Epidermal melanocyte (primary cell): ENCODE results near the gene MAEA.
A peak's percentile ranks its signal among the peaks of the same experiment; 100 is the strongest.

ENCODE experiments used
- DNase-seq: peaks from one replicate; pipeline ENCODE4 v3.0.0; 2011; ENCODE audit warnings: low spot score; ENCODE audit not compliant: insufficient read length

MAEA gene

GRCh38 chr4:1249731-1250526, 39.8 kb upstream of the MAEA start:
- DNase-seq, result peak; percentile 38

GRCh38 chr4:1250527-1250812, 39.2 kb upstream of the MAEA start:
- DNase-seq, result no peak

DNA sequence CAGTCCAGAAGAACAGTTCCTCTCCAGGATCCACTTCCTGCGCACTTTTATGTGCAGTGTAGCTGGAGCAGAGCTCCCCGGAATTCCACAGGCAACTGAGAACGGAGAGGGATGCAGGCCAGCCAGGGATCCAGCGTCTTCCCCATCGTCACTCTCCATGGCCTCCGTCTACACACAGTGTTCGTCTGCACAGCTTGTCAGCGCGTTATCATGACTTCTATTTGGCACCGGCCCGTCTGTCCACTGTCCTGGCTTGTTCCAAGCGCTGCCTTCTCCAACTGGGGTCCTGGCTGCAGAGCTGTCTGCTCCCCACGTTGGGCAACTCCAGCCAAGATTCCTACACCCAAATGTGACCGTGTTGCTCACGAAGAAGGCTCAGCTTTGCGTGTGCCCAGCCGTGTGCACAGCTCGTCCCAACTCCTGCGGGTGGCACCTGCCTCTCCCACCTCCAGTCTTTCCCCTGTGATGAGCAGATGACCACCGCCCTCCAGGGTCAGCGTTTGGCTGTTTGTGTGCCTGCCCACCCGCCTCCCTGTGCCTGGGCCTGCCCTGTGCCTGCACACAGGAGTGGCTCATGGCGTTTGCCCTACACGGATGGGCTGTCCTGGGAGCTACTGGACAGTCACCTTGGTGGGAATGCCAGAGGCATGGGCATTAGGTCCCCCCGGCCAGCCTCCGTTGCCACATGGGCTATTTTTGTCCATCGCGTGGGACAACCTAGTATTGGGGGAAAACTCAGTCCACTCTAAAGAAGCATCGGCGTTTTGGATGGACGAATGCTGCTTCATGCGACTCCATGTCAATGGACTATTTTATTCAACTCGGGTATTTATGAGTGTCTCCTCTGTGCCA, 38.5 kb upstream of the MAEA start:
- DNase-seq, result no peak

GRCh38 chr4:1251773-1252066, 38.0 kb upstream of the MAEA start:
- DNase-seq, result no peak

- no peak for DNase-seq
Observed at GRCh38 chr4:1252928-1253492, 36.7 kb upstream of the MAEA start.

GRCh38 chr4:1253831-1254230, 35.9 kb upstream of the MAEA start:
- DNase-seq, result no peak

- no peak for DNase-seq
Observed at GRCh38 chr4:1255151-1255550, 34.5 kb upstream of the MAEA start.

GRCh38 chr4:1255699-1256098, 34.0 kb upstream of the MAEA start:
- no peak for DNase-seq

- no peak for DNase-seq
Observed at GRCh38 chr4:1258457-1258856, 31.2 kb upstream of the MAEA start.

DNA sequence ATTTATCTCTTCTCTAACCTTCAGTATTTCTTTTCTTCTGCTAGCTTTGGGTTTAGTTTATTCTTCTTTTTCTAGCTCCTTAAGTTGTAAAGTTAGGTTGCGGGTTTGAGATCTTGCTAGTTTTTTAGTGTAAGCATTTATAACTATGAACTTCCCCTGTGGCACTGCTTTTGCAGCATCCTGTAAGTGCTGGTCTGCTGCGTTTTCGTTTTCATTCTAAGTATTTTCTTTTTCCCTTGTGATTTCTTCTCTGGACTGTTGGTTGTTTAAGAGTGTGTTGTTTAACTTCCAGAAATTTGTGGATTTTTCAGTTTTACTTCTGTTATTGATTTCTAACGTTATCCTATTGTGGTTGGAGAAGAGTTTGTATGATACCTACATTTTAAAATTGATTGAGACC, 29.7 kb upstream of the MAEA start:
- no peak for DNase-seq

DNA sequence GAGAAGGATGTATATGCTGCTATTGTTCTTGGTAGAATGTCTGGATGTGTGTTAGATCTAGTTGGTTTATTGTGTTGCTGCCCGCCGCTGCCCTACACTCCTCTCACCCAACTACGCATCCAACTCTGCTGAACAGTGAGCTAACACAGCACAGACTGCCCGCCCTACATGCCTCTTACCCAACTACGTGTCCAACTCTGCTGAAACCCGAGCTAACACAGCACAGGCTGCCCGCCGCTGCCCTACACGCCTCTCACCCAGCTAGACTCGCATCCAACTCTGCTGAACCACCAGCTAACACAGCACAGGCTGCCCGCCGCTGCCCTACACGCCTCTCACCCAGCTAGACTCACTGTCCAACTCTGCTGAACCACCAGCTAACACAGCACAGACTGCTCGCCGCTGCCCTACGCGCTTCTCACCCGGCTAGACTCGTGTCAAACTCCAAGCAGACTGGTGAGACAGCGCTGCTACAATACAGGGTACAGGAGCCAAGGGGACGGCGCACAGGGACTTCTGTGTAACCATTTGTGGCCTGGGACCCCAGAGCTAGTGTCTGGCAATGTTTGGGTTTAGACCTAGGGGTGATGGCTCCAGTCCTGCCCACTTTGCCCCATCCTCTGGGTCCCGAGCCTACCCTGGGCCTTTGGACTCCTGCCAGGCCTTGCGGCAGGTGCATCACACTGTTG, 29.1 kb upstream of the MAEA start:
- DNase-seq, result no peak

DNA sequence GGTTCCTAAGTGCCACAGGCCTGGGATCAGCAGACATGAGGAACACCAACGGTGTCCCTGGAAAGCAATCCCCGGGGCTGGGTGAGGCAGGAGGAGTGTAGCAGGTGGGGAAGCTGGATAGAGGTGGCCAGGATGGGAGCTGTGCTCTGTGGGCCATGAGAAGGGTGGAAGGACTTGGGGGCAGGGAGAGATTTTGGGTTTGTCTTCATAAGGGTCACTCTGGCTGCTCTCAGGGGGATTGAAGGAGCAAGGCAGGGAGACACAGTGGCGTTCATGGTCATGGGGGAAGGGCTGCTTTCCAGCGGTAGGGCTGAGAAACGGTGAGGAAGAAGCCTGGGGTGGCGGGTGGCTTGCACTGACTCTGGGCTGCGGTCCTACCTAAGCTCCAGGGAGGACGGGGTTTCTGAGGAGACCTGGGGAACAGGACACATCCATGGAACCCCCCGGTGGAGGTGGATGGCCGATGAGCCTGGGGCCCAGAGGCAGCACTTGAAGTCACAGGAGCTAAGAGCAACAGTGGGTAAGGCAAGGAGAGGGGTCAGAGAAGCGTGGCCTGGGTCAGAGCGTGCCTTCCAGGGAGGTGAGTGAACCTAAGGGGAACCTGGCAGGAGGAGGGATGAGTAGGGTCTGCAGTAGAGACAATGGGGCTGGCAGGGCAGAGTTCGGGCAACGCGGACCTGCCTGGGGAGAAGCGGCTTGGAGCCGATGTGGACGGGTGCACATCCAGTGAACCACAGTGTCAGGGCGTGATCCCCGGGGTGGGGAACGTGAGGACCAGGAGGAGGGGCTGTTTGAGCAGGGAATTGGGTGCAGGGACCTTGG, 28.4 kb upstream of the MAEA start:
- DNase-seq, result no peak

- DNase-seq, result no peak
Observed at GRCh38 chr4:1264942-1265341, 24.7 kb upstream of the MAEA start.

- DNase-seq, result no peak
Observed at GRCh38 chr4:1265351-1265750, 24.3 kb upstream of the MAEA start.

GRCh38 chr4:1266881-1267763, 22.6 kb upstream of the MAEA start:
- no peak for DNase-seq

DNA sequence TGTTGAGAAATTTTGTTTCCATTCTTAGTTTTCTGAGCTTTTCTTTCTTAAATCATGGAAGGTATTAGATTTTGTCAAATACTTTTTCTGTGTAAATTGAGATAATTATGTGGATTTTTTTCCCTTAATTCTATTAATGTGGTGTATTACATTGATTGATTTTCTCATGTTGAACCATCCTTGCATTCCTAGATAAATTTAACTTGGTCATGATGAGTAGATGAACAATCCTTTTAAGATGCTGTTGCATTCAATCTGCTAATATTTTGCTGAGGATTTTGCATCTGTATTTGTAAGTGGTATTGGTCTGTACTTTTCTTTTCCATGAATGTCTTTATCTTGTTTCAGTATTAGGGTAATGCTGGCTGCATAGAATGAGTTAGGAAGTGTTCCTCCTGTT, 20.5 kb upstream of the MAEA start:
- no peak for DNase-seq

- no peak for DNase-seq
Observed at GRCh38 chr4:1271686-1272085, 18.0 kb upstream of the MAEA start.

DNA sequence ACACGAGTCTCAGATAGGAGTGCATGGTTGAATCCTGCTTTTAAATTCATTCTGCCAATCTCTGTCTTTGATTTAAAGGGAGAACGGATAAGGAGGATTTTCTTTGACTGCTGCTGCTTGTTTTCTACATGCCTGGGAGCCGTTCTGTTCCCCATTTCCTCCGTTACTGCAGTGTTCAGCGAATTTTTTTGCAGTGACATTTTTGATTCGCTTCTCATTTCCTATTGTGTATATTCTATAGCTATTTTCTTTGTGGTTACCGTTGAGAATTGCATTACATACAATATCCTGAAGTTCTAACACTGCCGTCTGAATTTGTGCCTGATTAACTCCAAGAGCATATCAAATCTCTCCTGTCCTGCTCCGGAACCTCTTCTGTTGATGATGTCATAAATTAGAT, 14.8 kb upstream of the MAEA start:
- DNase-seq, result no peak

- DNase-seq, result no peak
Observed at GRCh38 chr4:1276984-1277383, 12.7 kb upstream of the MAEA start.
